GM18507 (cell line): ENCODE measurements around the gene TBX5.

Source experiments
- DNase-seq: peaks from one replicate; pipeline ENCODE4 v3.0.0; 2011; ENCODE audit warnings: low read depth; ENCODE audit not compliant: insufficient read length; ENCODE audit errors: extremely low spot score
- FAIRE-seq: peaks from 2 replicates; lab custom pipeline; 2011; peaks lifted over from hg19 to GRCh38; lab: Jason Lieb, UNC

TBX5 gene

GRCh38 chr12:114406984-114407841, 1.3 kb upstream of the TBX5 start:
- DNase-seq = no peak
- no peak for FAIRE-seq

GRCh38 chr12:114406316-114406983, 506 bp upstream of the TBX5 start:
- FAIRE-seq (no peak), DNase-seq (no peak)

GRCh38 chr12:114404926-114405518, 922 bp downstream of the TBX5 start:
- DNase-seq = no peak
- FAIRE-seq = no peak

GRCh38 chr12:114404083-114404925, 1.6 kb downstream of the TBX5 start:
- DNase-seq = no peak
- FAIRE-seq = no peak

- no peak for FAIRE-seq
- DNase-seq = no peak
Measured at GRCh38 chr12:114403690-114404066, 2.3 kb downstream of the TBX5 start.

- DNase-seq = no peak
- no peak for FAIRE-seq
Measured at GRCh38 chr12:114403011-114403689, 2.8 kb downstream of the TBX5 start.

GRCh38 chr12:114402084-114402717, 3.7 kb downstream of the TBX5 start:
- FAIRE-seq = no peak
- DNase-seq = no peak

- FAIRE-seq = no peak
- no peak for DNase-seq
Measured at GRCh38 chr12:114401328-114402083, 4.4 kb downstream of the TBX5 start.

- DNase-seq (no peak), FAIRE-seq (no peak)
Measured at GRCh38 chr12:114400925-114401324, 5.0 kb downstream of the TBX5 start.

GRCh38 chr12:114400361-114400811, 5.6 kb downstream of the TBX5 start:
- FAIRE-seq = no peak

GRCh38 chr12:114399664-114400211, 6.2 kb downstream of the TBX5 start:
- DNase-seq (no peak), FAIRE-seq (no peak)

More at GRCh38 chr12:114400361-114400811, 5.6 kb downstream of the TBX5 start:
- DNase-seq = no peak

- FAIRE-seq = no peak
- DNase-seq = no peak
Measured at GRCh38 chr12:114397978-114398881, 7.7 kb downstream of the TBX5 start.

GRCh38 chr12:114396869-114397719, 8.8 kb downstream of the TBX5 start:
- DNase-seq = no peak
- no peak for FAIRE-seq

- DNase-seq (no peak), FAIRE-seq (no peak)
Measured at GRCh38 chr12:114396153-114396868, 9.6 kb downstream of the TBX5 start.

GRCh38 chr12:114395755-114396152, 10.2 kb downstream of the TBX5 start:
- FAIRE-seq = no peak
- DNase-seq = no peak
